Osteoblast (primary cell): ENCODE data around the gene PRXL2B. TPM values are rescaled to one million over a fixed set of nuclear protein-coding genes. Genes with fewer than 3 reads are reported as not detected.
"Not testable (repeated sequence)": the region's sequence is repeated elsewhere in the genome, so short reads cannot be mapped to it uniquely, and the experiment has no call there.

Source experiments
- DNase-seq: peaks from one replicate; pipeline ENCODE4 v3.0.0; 2011; ENCODE audit warnings: low spot score, mixed read lengths; ENCODE audit not compliant: insufficient read length; ENCODE audit errors: missing footprints
- H2AFZ ChIP-seq: 2 replicates; pipeline ENCODE4 v1.6.0; 2011; ENCODE audit warnings: mild to moderate bottlenecking, low read length
- H3K27ac ChIP-seq: 2 replicates; pipeline ENCODE4 v1.5.1; 2011; ENCODE audit warnings: mild to moderate bottlenecking, low read depth, low read length, moderate library complexity
- H3K27me3 ChIP-seq: 2 replicates; pipeline ENCODE4 v1.6.0; 2012; ENCODE audit warnings: mild to moderate bottlenecking, control low read depth, inconsistent platforms, low read length, moderate library complexity; ENCODE audit not compliant: insufficient read depth
- H3K36me3 ChIP-seq: 2 replicates; pipeline ENCODE4 v1.5.1; 2011; ENCODE audit warnings: mild to moderate bottlenecking, low read length, control low read depth, moderate library complexity; ENCODE audit not compliant: insufficient read depth
- H3K4me1 ChIP-seq: 2 replicates; pipeline ENCODE4 v1.5.1; 2011; ENCODE audit warnings: mild to moderate bottlenecking, low read length, control low read depth, moderate library complexity; ENCODE audit not compliant: insufficient read depth
- H3K4me2 ChIP-seq: 2 replicates; pipeline ENCODE4 v1.6.0; 2011; ENCODE audit warnings: mild to moderate bottlenecking, low read length; ENCODE audit not compliant: insufficient read depth
- H3K4me3 ChIP-seq: fragments of 200-600 bp; sonication (generic); 3 replicates; pipeline ENCODE4 v1.5.1; 2012; ENCODE audit warnings: mild to moderate bottlenecking, low read length, inconsistent platforms; ENCODE audit not compliant: insufficient read depth
- H3K79me2 ChIP-seq: 2 replicates; pipeline ENCODE4 v1.6.0; 2012; ENCODE audit warnings: mild to moderate bottlenecking, low read length, control low read depth, inconsistent platforms; ENCODE audit not compliant: insufficient read depth
- H3K9me3 ChIP-seq: 2 replicates; pipeline ENCODE4 v1.5.1; 2011; ENCODE audit warnings: low read depth, low read length, control low read depth
- H4K20me1 ChIP-seq: 2 replicates; pipeline ENCODE4 v1.6.0; 2012; ENCODE audit warnings: mild to moderate bottlenecking, low read length, control low read depth; ENCODE audit not compliant: insufficient read depth
- total RNA-seq: library from RNA; depleted of rRNA; stranded (reverse); fragments of >200 nt; gene quantifications from 2 replicates; pipeline ENCODE4 v1.2.3, GENCODE V29; 2012
- TF ChIP-seq, protein P1 (sequence below): IDR thresholded peaks from 2 replicates; pipeline ENCODE4 v1.5.1; 2011; ENCODE audit warnings: mild to moderate bottlenecking, low read depth, low read length, moderate library complexity; ENCODE audit errors: extremely low read depth

PRXL2B gene
- total RNA-seq, 1 donor = 8.0 TPM

GRCh38 chr1:2571348-2571747, 15.2 kb upstream of the PRXL2B start:
- Histone ChIP-seq H3K4me3 (no peak overlapping the region), H3K27ac (no peak overlapping the region), H3K4me2 (no peak overlapping the region), H4K20me1 (no peaks in the 10 kb centered on the region), H3K4me1 (no peaks in the 10 kb centered on the region), H3K36me3 (no peaks in the 10 kb centered on the region), H3K9me3 (peaks cover 3% of the 10 kb centered on the region), H3K27me3 (peaks cover 3% of the 10 kb centered on the region), H2AFZ (no peak overlapping the region), H3K79me2 (no peaks in the 10 kb centered on the region)
- no peak for DNase-seq
- TF ChIP-seq, protein P1, sequence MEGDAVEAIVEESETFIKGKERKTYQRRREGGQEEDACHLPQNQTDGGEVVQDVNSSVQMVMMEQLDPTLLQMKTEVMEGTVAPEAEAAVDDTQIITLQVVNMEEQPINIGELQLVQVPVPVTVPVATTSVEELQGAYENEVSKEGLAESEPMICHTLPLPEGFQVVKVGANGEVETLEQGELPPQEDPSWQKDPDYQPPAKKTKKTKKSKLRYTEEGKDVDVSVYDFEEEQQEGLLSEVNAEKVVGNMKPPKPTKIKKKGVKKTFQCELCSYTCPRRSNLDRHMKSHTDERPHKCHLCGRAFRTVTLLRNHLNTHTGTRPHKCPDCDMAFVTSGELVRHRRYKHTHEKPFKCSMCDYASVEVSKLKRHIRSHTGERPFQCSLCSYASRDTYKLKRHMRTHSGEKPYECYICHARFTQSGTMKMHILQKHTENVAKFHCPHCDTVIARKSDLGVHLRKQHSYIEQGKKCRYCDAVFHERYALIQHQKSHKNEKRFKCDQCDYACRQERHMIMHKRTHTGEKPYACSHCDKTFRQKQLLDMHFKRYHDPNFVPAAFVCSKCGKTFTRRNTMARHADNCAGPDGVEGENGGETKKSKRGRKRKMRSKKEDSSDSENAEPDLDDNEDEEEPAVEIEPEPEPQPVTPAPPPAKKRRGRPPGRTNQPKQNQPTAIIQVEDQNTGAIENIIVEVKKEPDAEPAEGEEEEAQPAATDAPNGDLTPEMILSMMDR = no peak

- Histone ChIP-seq H3K36me3 (no peaks in the 10 kb centered on the region), H3K4me3 (no peak overlapping the region), H3K4me1 (no peaks in the 10 kb centered on the region), H3K9me3 (peaks cover 3% of the 10 kb centered on the region), H3K27me3 (peaks cover 3% of the 10 kb centered on the region), H3K27ac (no peak overlapping the region), H3K4me2 (no peak overlapping the region), H4K20me1 (no peaks in the 10 kb centered on the region), H2AFZ (no peak overlapping the region), H3K79me2 (no peaks in the 10 kb centered on the region)
- TF ChIP-seq, protein P1 = no peak
- DNase-seq = no peak
Observed at GRCh38 chr1:2573250-2573920, 13.2 kb upstream of the PRXL2B start.

DNA sequence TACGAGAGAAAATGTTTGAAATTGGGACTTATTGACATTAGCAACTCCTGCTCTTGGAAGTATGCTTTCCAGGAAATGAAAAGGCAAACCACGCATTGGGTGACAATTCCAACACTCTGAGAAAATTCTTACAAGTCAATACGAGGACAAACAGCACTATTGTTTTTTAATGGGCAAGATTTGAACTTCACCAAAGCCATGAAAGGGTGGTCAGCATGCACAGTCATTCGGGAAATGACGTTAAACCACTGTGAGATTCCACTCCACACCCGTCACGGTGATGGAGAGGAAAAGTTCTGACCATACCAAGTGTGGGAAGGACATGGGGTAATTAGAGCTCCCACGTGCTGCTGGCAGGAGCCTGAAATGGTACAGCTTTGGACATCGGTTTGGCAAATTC, 12.2 kb upstream of the PRXL2B start:
- Histone ChIP-seq H3K4me1 (no peaks in the 10 kb centered on the region), H2AFZ (no peak overlapping the region), H4K20me1 (no peaks in the 10 kb centered on the region), H3K27me3 (peaks cover 3% of the 10 kb centered on the region), H3K9me3 (peaks cover 3% of the 10 kb centered on the region), H3K4me3 (no peak overlapping the region), H3K4me2 (no peak overlapping the region), H3K79me2 (no peaks in the 10 kb centered on the region), H3K36me3 (no peaks in the 10 kb centered on the region), H3K27ac (no peak overlapping the region)
- TF ChIP-seq, protein P1 = no peak
- peak; percentile 55 for DNase-seq

DNA sequence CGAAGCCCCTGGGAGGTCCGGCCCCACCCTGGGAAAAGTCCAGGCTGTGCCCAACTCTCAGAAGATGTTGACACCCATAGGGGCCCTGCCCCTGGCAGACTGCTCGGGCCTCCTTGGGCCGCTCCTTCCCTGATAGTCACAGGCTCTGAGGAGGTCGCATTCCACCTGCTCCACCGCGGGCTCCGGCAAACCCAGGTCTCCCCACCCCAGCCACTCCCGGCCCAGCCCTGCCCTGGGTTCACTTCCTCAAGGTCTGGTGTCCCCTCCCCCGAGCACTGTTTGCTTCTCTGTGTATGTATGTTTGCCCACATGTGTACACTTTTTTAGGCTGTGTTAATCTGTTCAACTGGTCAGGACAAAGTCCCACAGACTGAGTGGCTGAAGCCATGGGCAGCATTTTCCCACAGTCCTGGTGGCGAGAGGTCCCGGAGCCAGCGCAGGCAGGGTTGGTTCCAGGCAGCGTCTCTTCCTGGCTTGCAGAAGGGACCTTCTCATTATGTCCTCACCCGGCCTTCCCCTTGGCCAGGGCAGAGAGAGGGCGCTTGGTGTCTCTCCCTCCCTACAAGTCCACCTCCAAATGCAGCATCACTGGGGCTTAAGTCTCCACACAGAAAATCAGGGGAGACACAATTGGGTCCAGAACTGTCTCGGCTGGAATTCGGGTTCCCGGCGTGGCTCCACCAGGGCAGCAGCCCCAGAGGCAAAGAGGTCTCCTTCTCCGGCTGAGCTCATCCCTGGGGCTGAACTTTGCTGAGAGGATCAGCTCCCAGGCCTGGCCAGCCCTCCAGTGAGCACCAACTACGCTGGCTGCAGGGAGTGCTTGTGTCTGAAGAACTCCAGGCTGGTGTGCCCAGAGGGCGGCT, 10.5 kb upstream of the PRXL2B start:
- H3K27ac ChIP-seq = no peak overlapping the region
- H2AFZ ChIP-seq = no peak overlapping the region
- TF ChIP-seq, protein P1 = no peak

GRCh38 chr1:2577565-2578075, 9.0 kb upstream of the PRXL2B start:
- H3K79me2 ChIP-seq, H3K4me2 ChIP-seq, H3K27me3 ChIP-seq, H3K4me1 ChIP-seq, H3K4me3 ChIP-seq, H4K20me1 ChIP-seq, DNase-seq, H3K36me3 ChIP-seq, H3K27ac ChIP-seq, H3K9me3 ChIP-seq, H2AFZ ChIP-seq: not testable (repeated sequence)

More for the DNA sequence above, 10.5 kb upstream of the PRXL2B start:
- Histone ChIP-seq H3K4me3 (no peak overlapping the region), H3K4me1 (no peaks in the 10 kb centered on the region), H3K36me3 (no peaks in the 10 kb centered on the region), H3K27me3 (peaks cover 3% of the 10 kb centered on the region), H3K9me3 (peaks cover 3% of the 10 kb centered on the region), H3K79me2 (no peaks in the 10 kb centered on the region), H3K4me2 (no peak overlapping the region), H4K20me1 (no peaks in the 10 kb centered on the region)
- DNase-seq = peak; percentile 50
